MCF 10A (cell line): ENCODE results near the gene PIK3C2A. TPM values are rescaled to one million over a fixed set of nuclear protein-coding genes. Genes with fewer than 3 reads are reported as not detected.
"Not testable (repeated sequence)": the region's sequence is repeated elsewhere in the genome, so short reads cannot be mapped to it uniquely, and the experiment has no call there.

Experiments used
- BruUV-seq: library from RNA; stranded (reverse); fragments of 400-500 nt; replicated peaks from 2 replicates; lab custom pipeline; 2021; lab: Mats Ljungman, UMichigan
- CTCF ChIA-PET: fragments of 300-600 bp; sonication (Branson Sonifier 250); formaldehyde crosslinking; extraction: SDS; loops from one replicate; lab custom pipeline; 2021; ENCODE audit warnings: antibody characterized with exemption, inconsistent platforms; lab: Yijun Ruan, JAX
- POLR2A ChIA-PET: fragments of 300-600, 350-650 bp; sonication (Branson Sonifier 250); formaldehyde crosslinking; extraction: SDS; loops from one replicate; lab custom pipeline; 2020; ENCODE audit warnings: antibody characterized with exemption, inconsistent platforms; lab: Yijun Ruan, JAX
- DNase-seq: peaks from one replicate; pipeline ENCODE4 v3.0.0-alpha.2; 2018; ENCODE audit not compliant: unreplicated experiment
- H3K27ac Mint-ChIP-seq: one replicate; pipeline ENCODE4 v1.8.0; 2022; ENCODE audit warnings: mild to moderate bottlenecking, low read depth, mixed read lengths; ENCODE audit not compliant: unreplicated experiment
- H3K27me3 Mint-ChIP-seq: one replicate; pipeline ENCODE4 v1.8.0; 2022; ENCODE audit warnings: mixed read lengths; ENCODE audit not compliant: insufficient read depth, unreplicated experiment
- H3K36me3 Mint-ChIP-seq: one replicate; pipeline ENCODE4 v1.8.0; 2022; ENCODE audit warnings: mild to moderate bottlenecking, moderate library complexity, mixed read lengths; ENCODE audit not compliant: insufficient read depth, unreplicated experiment
- H3K4me1 Mint-ChIP-seq: one replicate; pipeline ENCODE4 v1.8.0; 2022; ENCODE audit warnings: mixed read lengths; ENCODE audit not compliant: insufficient read depth, unreplicated experiment
- H3K4me3 Mint-ChIP-seq: one replicate; pipeline ENCODE4 v1.8.0; 2022; ENCODE audit warnings: mild to moderate bottlenecking, moderate library complexity, mixed read lengths; ENCODE audit not compliant: unreplicated experiment
- H3K9me3 Mint-ChIP-seq: one replicate; pipeline ENCODE4 v1.8.0; 2022; ENCODE audit warnings: mixed read lengths; ENCODE audit not compliant: unreplicated experiment
- CTCF ChIP-seq: fragments of 200-600 bp; IDR thresholded peaks from one replicate; pipeline ENCODE4 v1.8.0; 2022; ENCODE audit warnings: antibody characterized with exemption, mild to moderate bottlenecking; ENCODE audit not compliant: unreplicated experiment
- intact Hi-C: fragments of 100-400 bp; cut with micrococcal nuclease; formaldehyde crosslinking; loops from 2 replicates; pipeline ENCODE4 v1.14.1; 2022
- total RNA-seq: library from RNA; stranded (reverse); gene quantifications from 2 replicates; pipeline ENCODE4 v1.2.3, GENCODE V29; 2022

Gene PIK3C2A
- total RNA-seq, 1 experiment from 2014 or later, result 58.1 TPM

GRCh38 chr11:17252704-17253103 lies 44.9 kb upstream of the PIK3C2A start:
- Mint-ChIP-seq H3K27ac (no peak overlapping the region), H3K27me3 (no peaks in the 10 kb centered on the region), H3K36me3 (peaks cover under 1% of the 10 kb centered on the region), H3K9me3 (no peaks in the 10 kb centered on the region), H3K4me1 (peaks cover 13% of the 10 kb centered on the region), H3K4me3 (no peak overlapping the region)
- POLR2A ChIA-PET, result no interaction called here
- CTCF ChIA-PET, result interaction anchor here (1.3 kb wide), 1 partner anchor 11 kb away, joined by 4 read pairs; no protein-coding TSS in a partner anchor
- no peak for TF ChIP-seq CTCF
- intact Hi-C loops, result no loop called here
- no TSS peak for BruUV-seq
- no peak for DNase-seq

GRCh38 chr11:17250561-17251350 lies 43.0 kb upstream of the PIK3C2A start:
- ChIA-PET POLR2A (interaction anchor here (0.6 to 0.7 kb wide), 2 partner anchors 12 to 1060 kb away, joined by 3 read pairs; no protein-coding TSS in a partner anchor), CTCF (interaction anchor here (0.7 to 1.4 kb wide), 3 partner anchors 21 to 254 kb away, joined by 3 to 5 read pairs (median 4); no protein-coding TSS in a partner anchor)
- Mint-ChIP-seq H3K36me3 (no peaks in the 10 kb centered on the region), H3K4me1 (no peaks in the 10 kb centered on the region), H3K27ac (no peak overlapping the region), H3K4me3 (no peak overlapping the region), H3K9me3 (no peaks in the 10 kb centered on the region), H3K27me3 (no peaks in the 10 kb centered on the region)
- TF ChIP-seq CTCF, result no peak
- intact Hi-C loops, result no loop called here
- DNase-seq, result no peak
- no TSS peak for BruUV-seq

- POLR2A ChIA-PET, result interaction anchor here (1.0 kb wide), 1 partner anchor 14 kb away, joined by 3 read pairs; no protein-coding TSS in a partner anchor
- Mint-ChIP-seq H3K27ac (no peak overlapping the region), H3K27me3 (no peaks in the 10 kb centered on the region), H3K4me3 (no peak overlapping the region), H3K36me3 (no peaks in the 10 kb centered on the region), H3K9me3 (no peaks in the 10 kb centered on the region), H3K4me1 (no peaks in the 10 kb centered on the region)
- TF ChIP-seq CTCF, result no peak
- no peak for DNase-seq
- CTCF ChIA-PET, result interaction anchor here (0.7 kb wide), 1 partner anchor 10 kb away, joined by 4 read pairs; no protein-coding TSS in a partner anchor
- no TSS peak for BruUV-seq
- intact Hi-C loops, result no loop called here
Measured at GRCh38 chr11:17244046-17244445, 36.3 kb upstream of the PIK3C2A start.

- H3K4me1 Mint-ChIP-seq, H3K27ac Mint-ChIP-seq, DNase-seq, H3K9me3 Mint-ChIP-seq, H3K4me3 Mint-ChIP-seq, H3K27me3 Mint-ChIP-seq, H3K36me3 Mint-ChIP-seq, intact Hi-C loops, POLR2A ChIA-PET, BruUV-seq: not testable (repeated sequence)
- CTCF ChIA-PET, result interaction anchor here (2.0 kb wide), 1 partner anchor 13 kb away, joined by 12 read pairs; no protein-coding TSS in a partner anchor
Measured at GRCh38 chr11:17242954-17243353, 35.2 kb upstream of the PIK3C2A start.
